HG03575 (cell line): Measurements from ENCODE around the gene ATF5.

Experiments used
- ATAC-seq: cut with Tn5 transposase; IDR thresholded peaks from one replicate; pipeline ENCODE4 v1.9.1; 2021; ENCODE audit not compliant: unreplicated experiment, insufficient number of reproducible peaks, low FRiP score; ENCODE audit errors: extremely low read depth

The ATF5 gene

DNA sequence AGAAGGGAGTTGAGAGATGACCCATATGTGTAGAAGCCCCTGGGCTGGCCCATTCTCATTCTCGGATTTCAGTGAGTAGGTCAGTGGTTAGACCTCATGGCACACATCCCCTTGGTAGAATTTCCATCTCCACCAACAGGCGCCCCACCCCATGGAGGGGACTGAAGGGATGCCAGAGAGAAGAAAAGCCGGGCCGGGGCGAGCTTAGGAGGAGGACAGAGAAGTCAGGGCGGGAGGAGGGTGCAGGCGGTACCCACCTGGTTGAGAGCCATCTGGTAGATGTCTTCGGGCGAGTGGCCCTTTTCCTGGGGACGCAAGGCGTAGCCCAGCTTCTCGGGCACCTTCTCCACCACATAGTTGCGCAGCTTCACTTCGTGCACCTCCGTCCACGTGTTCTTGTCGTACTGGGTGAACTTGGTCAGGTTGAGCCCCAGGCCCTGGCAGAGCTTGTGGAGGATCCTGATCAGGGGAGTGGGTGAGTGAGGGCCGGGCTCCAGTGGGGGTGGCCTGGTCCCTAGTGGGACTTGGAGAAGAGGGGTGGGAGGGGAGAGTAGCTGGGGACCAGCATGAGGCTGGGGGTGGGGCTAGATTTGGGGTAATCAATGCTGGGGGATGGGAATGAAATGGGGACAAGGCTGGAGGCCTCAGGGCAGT, 34.9 kb upstream of the ATF5 start:
- ATAC-seq, result no peak

DNA sequence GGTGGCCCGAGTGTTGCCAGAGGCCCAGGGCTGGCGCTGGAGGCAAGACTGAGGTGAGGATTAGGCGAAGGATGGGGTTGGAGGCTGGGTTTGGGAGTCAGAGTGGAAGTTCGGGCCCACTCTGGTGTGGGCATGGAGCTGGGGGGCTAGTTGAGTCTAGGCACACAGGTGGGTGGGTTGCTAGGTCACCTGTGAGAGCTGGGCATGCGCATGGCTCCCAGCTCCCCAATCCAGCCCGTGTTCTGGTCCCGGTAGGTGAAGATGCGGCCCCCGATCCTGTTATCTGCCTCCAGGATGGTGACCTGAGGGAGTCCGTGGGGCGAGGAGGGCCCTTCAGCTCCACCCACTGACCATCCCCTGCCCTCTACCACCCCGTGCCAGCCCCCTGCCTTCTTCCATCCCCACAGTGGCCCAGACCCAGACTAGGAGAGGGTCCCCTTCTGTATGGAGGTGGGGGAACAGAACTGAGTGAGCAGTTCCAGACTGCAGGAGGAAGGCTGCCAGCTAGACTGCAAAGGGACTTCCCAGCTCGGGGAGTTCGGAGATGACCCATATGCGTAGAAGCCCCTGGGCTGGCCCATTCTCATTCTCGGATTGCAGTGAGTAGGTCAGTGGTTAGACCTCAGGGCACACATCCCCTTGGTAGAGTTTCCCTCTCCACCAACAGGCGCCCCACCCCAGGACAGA, 34.0 kb upstream of the ATF5 start:
- ATAC-seq, result no peak

DNA sequence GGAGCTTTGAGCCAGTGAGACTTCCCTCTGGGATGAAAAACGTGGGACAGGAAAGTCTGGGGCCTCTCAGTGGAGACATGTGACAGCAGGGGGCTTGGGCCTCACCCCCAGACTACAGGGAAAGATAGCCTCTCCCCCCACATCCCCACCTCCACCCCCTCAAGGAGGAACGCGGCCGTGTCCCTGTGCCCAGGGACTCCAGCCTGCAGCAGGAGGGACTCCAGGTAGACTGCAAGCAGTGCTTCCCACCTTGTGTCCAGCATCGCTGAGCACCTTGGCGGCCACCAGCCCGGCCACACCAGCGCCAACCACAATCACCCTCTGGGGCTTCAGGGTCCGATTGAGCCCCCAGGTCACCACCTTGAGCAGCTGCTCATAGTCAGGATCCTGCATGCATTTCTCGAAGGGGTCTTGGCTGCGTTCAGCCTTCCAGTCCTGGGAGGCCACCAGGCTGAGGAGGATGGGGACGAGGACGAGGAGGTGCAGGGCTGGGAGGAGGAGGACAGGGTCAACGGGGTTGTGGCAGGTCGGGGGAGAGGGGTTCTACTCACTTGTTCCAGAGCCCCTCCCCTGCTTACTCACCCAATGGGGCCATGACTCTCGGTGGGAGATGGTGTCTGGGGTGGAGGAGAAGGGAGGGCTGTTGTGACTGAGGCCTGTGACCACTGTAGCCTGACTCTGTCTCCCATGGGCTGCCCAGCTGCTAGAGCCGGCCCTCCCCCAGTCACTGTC, 33.3 kb upstream of the ATF5 start:
- no peak for ATAC-seq

DNA sequence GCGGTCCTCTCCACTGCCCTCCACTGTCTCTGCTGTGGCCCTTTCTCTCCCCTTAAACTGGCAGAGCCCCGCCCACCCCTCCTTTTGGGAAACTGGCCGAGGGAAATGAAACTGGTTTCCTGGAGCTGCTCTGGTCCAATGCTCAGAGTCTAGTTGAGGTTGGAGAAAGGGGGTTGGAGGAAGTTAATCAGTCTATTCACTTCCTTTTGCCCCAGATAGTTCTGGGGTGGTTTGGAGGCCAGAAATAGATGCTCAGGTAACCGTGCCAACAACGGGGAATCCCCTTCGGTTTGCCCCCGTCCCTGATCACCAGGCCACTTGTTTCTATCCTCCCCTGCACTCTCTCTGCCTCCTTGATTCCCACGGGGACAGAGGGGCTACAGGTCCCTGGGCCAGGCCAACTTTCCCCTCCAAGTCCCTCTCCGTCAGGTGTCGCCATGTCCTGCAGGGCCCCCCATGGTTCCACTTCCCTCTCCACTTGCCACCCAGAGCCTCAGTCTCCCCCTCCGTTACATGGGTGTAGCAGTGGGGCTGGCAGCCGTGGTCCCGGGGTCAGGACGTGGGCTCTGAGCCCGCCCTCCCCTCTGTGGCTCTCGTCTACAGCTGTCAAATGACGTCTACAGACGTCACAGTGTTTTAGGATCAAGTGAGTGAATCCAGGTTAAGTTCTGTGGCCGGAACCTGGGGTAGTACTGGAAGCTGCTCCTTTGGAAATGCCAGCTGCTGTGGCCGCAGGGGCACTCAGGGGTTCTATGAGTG, 32.0 kb upstream of the ATF5 start, which contains the start of gene IL4I1:
Gene IL4I1 (minus strand): TSS at position 25 of the 759 bp plus-strand sequence. CDS start 727 bp downstream, outside the sequence.
- peak; percentile 39 for ATAC-seq

DNA sequence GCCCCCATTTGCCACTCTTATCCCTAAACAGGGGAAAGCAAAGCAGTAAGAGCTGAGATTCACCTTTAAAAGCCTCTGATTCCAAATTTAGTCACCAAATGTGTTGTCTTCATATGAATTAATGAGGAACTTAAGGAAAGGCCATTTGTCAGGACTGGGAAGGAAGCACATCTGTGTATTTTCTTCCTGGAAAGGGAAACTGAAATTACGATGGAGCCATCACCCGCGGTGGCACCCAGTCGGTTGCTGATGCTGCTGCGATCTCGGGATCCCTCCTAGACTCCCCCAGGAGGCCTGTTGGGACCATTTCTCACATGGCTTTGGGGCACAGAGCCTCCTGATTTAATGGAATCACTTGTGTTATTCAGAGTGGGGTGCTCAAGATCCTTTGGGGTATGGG, 24.9 kb upstream of the ATF5 start:
- no peak for ATAC-seq

DNA sequence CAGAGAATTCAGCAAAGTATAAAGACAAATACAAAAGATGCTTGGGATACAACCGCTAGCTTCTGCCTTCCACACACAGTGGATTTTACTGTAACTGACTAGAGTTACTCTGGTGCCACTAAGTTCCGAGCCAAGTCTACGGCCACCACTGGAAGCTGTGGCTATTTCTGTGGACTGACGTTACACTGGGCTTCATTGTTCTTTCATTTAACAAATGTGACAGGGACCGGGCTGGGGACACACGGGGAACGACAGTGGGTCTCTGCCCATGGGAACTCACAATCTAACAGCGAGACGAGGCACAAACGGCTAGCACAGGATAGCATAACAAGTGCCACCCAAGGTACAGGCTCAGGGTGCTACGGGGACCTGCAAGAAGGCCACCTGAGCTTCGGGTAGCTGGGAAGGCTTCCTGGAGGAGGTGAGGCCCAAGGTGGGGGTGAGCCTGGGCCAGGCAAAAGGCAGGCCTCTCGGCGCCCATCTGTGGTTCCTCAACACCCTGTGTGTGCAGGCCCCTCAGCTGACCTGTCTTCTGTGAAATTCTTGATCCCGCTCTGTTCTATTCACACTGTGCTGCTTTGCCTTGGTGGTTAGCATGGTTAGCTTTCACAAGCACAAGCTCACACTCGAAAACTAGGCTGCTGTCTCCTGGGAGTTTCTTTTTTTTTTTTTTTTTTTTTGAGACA, 22.0 kb upstream of the ATF5 start:
- ATAC-seq, result no peak

DNA sequence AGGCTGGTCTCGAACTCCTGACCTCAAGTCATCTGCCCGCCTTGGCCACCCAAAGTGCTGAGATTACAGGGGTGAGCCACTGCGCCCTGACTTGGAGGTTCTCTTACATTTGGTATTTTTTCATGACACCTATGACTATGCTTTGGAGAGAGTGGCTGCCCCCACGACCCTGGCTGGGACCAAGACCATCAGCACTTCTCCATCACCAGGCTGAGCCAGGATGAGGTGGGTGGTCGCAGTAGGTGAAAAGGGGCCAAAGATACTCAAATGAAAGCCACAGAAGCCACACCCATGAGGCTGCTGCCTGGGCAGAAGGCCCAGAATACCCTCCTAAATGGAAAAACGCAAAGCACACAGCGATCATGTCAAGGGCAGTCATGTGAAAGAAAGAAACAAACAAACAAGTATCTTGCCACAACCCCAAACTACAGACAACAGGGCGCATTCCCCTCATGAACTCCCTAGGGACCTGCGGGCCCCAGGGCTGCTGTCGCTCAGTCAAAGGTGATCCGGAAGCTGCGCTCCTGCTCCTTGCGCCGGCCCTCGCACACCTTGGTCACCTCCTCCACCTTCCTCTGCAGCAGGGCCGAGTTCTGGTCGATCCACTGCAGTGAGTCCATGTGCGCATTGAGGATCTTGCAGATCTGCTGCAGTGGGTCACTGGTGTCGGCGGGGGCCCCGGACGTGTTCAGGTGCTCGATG, 21.1 kb upstream of the ATF5 start:
- ATAC-seq, result no peak

DNA sequence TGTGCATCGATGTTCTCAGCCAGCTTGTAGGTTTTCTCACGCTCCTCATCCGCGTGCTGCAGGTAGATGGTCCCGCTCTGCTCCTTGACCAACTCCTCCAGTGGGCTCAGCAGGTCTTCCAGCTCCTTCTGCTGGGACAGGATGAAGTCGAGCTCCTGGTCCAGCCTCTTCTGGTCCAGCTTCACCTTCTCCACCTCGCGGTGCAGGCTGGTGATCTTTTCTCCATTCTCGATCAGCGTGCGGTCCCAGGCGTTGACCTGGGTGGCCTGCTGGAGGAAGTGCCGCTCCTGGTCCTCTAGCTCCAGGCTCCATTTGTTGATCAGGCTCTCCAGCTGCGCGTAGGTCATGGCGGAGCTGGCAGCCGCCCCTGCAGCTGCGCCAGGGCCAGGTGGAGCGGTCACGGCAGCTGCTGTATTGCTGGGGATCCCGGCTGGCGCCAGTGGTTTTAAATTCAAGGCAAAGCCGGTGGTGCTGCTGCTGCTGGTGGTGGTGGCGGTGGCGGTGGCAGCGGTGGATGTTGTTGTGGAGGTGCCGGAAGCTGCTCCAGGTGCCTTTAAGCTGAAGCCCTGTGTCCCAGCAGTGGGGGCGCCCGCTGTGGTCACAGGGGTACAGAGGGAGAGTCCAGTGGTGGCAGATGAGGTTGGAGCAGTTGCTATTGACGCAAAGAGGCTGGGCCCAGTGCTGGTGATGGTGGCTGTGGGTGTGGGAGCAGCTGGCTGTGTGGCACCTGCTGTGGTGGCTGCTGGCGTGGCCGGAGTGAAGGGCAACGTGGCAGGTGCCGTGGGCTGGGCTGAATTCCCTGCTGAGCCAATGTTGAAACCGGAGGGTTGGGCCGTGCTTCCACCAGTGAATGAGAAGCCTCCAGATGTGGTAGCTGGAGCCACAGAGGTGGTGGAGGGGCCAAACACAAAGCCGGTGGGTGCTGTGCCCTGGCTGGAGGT, 20.3 kb upstream of the ATF5 start:
- ATAC-seq, result no peak

DNA sequence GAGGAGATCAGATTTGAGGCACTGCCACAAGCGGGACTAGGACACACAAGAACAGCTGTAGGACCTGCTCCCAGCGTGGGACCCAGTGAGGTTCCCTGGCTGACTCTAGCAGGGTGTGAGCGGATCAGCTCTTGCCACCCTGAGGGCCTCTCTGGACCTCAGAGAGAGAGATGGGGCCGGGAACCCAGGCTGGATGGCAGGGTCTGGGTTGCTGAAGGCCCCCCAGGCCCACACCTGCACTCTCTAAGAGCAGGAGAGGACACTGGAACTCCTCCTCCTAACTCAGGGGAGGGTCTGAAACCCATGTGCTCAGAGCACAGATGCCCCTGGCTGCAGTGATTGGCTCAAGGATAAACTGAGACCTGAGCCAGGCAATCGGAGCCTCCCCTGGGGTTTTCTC, 18.8 kb upstream of the ATF5 start:
- no peak for ATAC-seq

DNA sequence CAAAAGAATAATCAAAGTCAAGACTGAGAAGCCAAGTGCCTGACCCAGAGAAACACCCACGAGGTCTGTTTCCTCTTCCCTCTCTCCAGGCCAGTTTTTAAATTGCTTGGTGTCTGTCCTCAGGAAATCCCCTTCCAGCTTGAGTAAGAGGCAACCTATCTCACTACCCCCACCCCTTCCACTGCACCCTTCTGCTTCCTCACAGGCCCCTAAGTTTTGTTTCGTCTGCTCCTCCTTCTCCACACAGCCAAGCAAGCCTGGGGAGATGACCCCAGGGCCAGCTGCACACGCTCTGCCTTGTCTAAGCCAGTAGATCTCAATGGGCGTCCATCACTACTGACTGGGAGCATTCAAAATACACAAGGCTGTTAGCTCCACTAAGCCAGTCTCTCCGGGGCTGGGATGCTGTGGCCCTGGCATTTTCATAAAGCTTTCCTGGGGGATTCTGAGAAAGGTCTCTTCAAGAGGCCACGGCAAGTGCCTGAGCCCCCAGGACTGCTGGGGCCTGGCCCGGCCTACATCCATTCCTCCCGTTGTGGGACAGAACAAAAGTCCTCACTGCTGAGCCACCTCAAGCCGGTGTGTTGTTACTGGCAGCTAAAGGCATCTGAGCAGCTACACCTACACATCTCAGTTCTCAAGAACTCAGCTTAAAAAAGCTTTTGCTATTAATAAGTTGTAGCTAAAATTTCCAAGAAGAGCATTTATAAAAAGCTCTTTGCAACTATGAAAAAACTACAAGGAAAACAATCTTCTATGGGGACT, 17.4 kb upstream of the ATF5 start:
- no peak for ATAC-seq

DNA sequence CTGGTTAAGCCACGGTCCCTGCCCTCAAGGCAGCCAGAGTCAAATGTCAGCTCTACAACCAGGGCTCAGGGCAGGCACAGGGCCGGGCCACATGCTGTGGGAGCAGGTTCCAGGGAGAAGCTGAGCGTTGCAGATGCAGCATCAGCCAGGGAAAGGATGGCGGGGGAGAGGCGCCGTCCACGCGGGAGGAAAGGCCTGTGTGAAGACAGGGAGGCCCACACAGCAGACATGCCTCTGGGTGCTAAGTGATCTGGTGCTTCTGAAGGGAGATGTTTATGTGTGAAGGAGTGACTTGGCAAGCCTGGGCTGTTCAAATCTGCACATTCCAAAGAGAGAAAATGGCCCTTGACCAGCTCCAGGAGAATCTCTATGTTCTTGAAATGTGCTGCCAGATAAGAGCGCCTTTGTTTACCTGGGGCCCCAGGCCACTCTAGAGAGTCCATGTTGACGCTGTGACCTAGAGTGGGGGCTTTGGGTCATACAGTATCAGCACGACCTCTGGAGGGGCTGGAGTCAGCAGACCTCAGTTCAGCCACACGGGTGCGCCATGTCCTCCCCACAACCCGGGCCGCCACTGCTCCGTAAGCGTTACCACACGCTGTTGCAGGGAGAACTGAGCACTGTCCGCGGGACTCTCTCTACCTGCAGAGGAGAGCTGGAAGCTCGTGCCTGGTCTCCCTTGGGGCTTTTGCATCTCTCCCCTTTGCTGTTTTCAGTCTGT, 15.9 kb upstream of the ATF5 start:
- no peak for ATAC-seq

DNA sequence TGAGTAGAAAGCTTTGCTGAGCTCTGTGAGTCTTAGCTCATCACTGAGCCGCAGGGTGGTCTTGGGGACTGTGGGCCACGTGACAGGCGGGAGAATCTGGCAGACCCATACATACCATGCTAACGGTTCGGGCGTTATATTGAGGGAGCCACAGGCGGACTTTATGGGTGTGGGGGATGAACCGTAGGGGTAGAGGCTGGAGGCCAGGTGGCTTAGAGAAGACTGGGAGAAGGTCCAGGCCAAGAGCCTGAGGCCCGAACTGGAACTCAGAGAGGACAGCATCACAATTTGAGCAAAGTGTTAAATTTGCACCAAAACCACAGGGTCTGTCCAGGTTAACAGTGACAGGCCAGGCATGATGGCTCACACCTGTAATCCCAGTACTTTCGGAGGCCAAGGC, 15.3 kb upstream of the ATF5 start:
- ATAC-seq, result no peak

DNA sequence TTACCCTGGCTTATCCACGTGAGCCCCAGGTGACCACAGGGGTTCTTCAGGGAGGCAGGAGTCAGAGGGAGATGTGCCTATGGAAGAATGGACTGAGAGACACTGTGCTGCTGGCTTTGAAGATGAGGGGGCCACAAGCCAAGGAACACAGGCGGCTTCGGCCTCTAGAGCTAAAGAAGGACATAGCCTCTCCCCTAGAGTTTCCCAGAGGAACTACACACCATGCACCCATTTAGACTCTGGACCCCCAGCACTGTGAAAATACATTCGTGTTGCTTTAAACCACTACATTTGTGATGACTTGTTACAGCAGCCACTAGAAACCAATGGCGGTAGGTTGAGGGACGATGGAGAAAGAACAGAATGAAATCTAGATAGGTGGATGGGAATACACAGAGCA, 13.7 kb upstream of the ATF5 start:
- no peak for ATAC-seq

DNA sequence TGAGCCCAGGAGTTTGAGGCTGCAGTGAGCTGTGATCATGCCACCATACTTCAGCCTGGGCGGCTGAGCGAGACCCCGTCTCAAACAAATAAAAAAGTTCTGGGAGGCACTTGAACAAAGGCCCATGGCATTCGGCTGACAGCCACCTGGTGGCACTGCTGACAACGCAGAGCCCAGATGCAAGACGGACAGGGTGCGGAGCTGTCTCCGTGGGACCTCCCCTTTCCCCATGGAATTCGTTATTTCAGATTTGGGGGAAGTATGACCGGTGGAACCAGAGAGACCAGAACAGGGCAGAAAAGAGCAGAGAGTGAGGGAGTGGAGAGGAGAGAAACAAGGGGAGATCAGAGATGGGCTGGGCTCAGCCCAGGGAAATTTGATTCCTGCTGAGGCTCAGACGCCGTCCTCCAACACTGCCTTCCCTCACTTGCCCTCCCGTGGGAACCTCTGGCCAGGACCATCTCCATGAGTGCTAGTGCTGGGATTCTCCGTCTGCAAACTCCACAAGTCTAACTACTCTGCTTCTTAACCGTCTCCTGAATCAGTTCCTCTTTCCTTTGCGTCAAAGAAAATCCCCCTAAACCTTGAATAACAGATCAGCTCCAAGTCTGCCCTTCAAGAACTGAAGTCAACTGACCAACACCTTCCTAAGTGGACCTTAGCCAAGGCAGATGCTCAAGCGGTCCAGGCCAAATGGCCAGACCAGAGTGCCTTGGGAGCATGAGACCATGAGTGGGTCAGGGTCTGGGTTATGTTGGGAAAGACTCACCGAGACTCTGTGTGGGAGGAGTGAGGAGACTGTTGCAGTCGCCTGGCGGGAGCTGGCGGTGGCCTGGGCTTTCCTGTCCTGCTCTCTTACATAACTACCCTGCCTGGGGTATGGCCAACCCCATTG, 11.9 kb upstream of the ATF5 start:
- ATAC-seq, result no peak

DNA sequence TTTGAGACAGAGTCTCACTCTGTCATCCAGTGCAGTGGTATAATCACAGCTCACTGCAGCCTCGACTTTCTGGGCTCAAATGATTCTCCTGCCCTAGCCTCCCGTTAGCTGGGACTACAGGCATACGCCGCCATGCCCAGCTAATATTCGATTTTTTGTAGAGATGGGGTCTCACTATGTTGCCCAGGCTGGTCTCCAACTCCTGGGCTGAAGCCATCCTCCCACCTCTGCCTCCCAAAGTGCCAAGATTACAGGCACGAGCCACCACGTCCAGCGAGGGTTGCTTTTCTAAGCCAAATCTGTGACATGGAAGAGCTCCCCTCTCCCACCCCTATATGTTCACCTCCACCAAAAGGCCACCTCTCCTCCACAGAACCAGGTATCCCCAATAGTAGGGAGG, 10.9 kb upstream of the ATF5 start:
- ATAC-seq, result no peak
